Aorta (tissue), 5 donors: ENCODE results near the gene LRP1B. TPM values are rescaled to one million over a fixed set of nuclear protein-coding genes. Genes with fewer than 3 reads are reported as not detected.

Experiments used
- ATAC-seq: fragments of 200-7000 bp; cut with Tn5 transposase; one replicate; pipeline ENCODE4 v1.9.1; 2022; ENCODE audit warnings: moderate library complexity; ENCODE audit not compliant: low FRiP score
- DNase-seq, 2 donors: peaks; one replicate each; pipeline ENCODE4 v3.0.0-alpha.2; 2020
- H3K27ac ChIP-seq, 2 donors: one replicate each; pipeline ENCODE4 v1.5.1; 2013; ENCODE audit warnings: low read length in 2 of 2, mild to moderate bottlenecking in 2 of 2, moderate library complexity in 2 of 2, control low read depth in 1 of 2, inconsistent platforms in 1 of 2, low read depth in 1 of 2
- H3K27me3 ChIP-seq, 2 donors: one replicate each; pipeline ENCODE4 v1.6.1; 2013; ENCODE audit warnings: control low read depth in 1 of 2, low read length in 1 of 2, mild to moderate bottlenecking in 1 of 2, moderate library complexity in 1 of 2; ENCODE audit not compliant: insufficient read depth in 2 of 2, control insufficient read depth in 1 of 2
- H3K36me3 ChIP-seq, 2 donors: one replicate each; pipeline ENCODE4 v1.6.1; 2013; ENCODE audit warnings: control low read depth in 1 of 2, low read length in 1 of 2, mild to moderate bottlenecking in 1 of 2; ENCODE audit not compliant: insufficient read depth in 2 of 2, control insufficient read depth in 1 of 2
- H3K4me1 ChIP-seq, 2 donors: one replicate each; pipeline ENCODE4 v1.6.1; 2013; ENCODE audit warnings: low read length in 2 of 2, control low read depth in 1 of 2, mild to moderate bottlenecking in 1 of 2, moderate library complexity in 1 of 2; ENCODE audit not compliant: insufficient read depth in 2 of 2, control insufficient read depth in 1 of 2
- H3K4me3 ChIP-seq, 2 donors: one replicate each; pipeline ENCODE4 v1.5.1; 2013; ENCODE audit warnings: low read length in 2 of 2, control low read depth in 1 of 2, mild to moderate bottlenecking in 1 of 2
- H3K9me3 ChIP-seq: one replicate; pipeline ENCODE4 v1.6.1; 2013; ENCODE audit warnings: mild to moderate bottlenecking, low read length; ENCODE audit not compliant: control insufficient read depth
- WGBS, 2 donors: extraction: QIAGEN DNeasy Blood & Tissue Kit; methylation state at CpG; one replicate each; pipeline ENCODE4 v1.1.7; 2013; 5-methylcytosine and 5-hydroxymethylcytosine counted together
- intact Hi-C, 2 donors: fragments of 100-400 bp; cut with DNase I; formaldehyde crosslinking; loops; one replicate each; pipeline versions ENCODE4 v1.14.2 to v1.15.0; 2022
- polyA plus RNA-seq, 2 donors: library from polyadenylated mRNA; stranded (reverse); fragments of 200-250 nt; gene quantifications; one replicate each; pipeline ENCODE4 v1.2.3, GENCODE V29; 2013
- total RNA-seq, 2 donors: library from RNA; stranded (reverse); fragmentation: NEBNext Ultra II Directional; extraction: Animal tissue kit (Norgen Biotek cat#: 25700); gene quantifications; one replicate each; pipeline ENCODE4 v1.2.1, GENCODE V29; 2021
- donor health status: healthy with polysubstance abuse.
- donor health status: Bipolar disorder and iron deficiency.
- donor health status: DM: no; HTN: no; CAD: no.
- donor health status: DM: no; HTN: no; CAD: no.
- donor health status: DM: yes; HTN: yes; CAD: no.

Gene LRP1B
- total and polyA plus RNA-seq, 4 donors, result 0.33 to 0.94 TPM; not detected in 2

DNA sequence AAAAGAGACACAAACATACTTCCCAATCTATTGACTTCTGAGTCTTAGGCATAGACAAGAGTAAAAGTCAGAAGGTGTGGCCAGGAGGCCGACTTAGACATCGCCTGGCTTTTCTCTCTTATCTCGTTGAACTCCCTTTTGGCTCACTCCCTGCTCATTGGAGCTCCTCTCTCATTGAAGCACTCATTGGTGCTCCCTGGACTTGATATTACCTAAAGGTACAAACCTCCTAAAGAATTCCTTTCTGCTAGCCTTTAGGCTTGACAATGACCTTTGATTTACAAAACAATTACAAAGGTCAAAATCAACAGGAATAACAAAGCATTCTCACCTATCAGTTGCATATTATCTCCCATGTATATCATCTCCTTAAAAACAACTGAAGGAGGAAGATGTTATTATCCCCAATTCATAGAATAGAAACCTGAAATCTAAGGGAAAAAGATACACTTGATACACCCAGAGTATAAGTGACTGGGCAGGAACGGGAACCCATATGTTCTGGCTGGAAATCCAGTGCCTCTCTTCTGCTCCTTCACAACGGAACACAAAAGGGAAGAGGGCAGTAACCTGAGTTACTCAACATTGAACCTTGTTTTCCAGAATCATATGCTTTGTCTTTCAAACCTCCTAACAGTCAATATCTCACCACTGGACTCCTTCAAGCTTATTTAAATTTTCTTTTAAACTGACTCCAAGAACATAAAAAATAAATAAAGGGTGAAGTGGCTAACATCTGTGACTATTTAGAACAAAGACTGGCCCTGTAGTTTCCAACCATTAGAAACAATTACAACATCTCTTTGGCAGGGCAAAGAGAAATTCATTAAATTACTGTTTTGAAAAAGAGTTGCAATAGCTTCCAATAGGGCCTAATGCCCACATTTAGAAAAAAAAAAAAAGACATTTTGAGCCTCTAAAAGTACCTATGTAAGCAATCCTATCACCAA is 1247.9 kb downstream of the LRP1B start:
- H3K36me3 ChIP-seq, result no peaks in the 10 kb centered on the region
- H3K27me3 ChIP-seq, result peaks cover 0 to 1% of the 10 kb centered on the region in 2 donors
- WGBS, 2 donors, result 91 to 92% methylated on average over 5 of the region's 5 CpGs
- H3K27ac ChIP-seq, result no peak overlapping the region
- DNase-seq (no peak), ATAC-seq (no peak)
- intact Hi-C loops, result no loop called here
- H3K4me3 ChIP-seq, result no peak overlapping the region
- H3K9me3 ChIP-seq, result no peaks in the 10 kb centered on the region
- H3K4me1 ChIP-seq, result no peaks in the 10 kb centered on the region

- H3K9me3 ChIP-seq, result no peaks in the 10 kb centered on the region
- no peak overlapping the region for H3K4me3 ChIP-seq
- intact Hi-C loops, result no loop called here
- H3K27me3 ChIP-seq, result peaks cover 0 to 1% of the 10 kb centered on the region in 2 donors
- H3K4me1 ChIP-seq, result no peaks in the 10 kb centered on the region
- no peaks in the 10 kb centered on the region for H3K36me3 ChIP-seq
- 74 to 84% methylated on average over 1 of the region's 1 CpG for WGBS, 2 donors
- no peak overlapping the region for H3K27ac ChIP-seq
- no peak for ATAC-seq
- no peak for DNase-seq
Measured at GRCh38 chr2:140880573-140880972, 1250.2 kb downstream of the LRP1B start.

DNA sequence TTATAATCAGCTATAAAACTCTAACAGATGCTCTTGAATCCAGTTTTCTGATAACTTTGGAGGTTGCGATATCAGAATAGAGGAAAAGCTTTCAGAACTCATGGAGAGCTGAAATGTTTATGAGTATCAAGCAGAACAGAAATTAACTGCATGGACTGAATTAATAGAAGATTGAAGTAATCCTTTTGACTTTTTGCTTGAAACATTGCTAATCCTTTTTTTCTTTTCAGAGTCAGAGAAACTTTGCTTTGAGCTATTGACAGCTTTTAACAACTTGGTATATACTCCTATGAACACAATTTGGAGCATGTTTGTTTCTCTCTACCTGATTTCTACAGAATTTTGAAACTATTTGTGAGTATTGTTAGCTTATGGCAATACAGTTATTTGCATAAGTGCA is 1254.8 kb downstream of the LRP1B start:
- H3K27me3 ChIP-seq, result no peaks in the 10 kb centered on the region
- 95 to 97% methylated on average over 1 of the region's 1 CpG for WGBS, 2 donors
- no peak for ATAC-seq

DNA sequence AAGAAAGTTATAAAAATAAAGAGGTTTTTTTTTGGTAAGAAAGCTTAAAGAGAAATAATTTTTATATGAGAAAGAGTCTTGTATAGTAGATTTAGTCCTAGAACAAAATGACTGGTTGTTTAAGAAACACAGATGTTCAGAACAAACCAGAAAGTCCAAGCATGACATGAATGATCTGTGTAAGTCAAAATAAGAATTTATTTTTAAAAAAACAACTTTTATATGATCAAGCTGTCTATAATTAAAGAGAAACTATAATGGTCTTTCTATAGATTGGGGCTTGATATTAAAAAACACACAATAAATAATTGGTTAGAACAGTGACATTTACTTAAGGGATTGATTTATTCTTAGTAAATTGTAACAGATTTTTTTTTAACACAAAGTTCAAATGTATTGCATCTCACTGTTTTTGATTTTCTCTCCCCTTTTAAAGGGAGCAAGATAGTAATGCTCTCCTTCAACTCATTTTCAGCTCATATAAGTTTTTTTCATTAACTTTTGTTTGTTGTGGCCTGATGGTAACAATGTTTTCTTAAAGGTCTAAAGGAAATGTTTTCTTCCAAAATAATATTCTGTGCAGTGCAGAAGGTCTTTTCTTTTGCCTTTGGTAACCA is 1256.8 kb downstream of the LRP1B start:
- Histone ChIP-seq H3K4me1 (no peaks in the 10 kb centered on the region), H3K27ac (no peak overlapping the region), H3K27me3 (no peaks in the 10 kb centered on the region), H3K4me3 (no peak overlapping the region), H3K36me3 (no peaks in the 10 kb centered on the region), H3K9me3 (no peaks in the 10 kb centered on the region)
- no peak for ATAC-seq
- intact Hi-C loops, result no loop called here
- DNase-seq, result no peak

More for the DNA sequence above, 1254.8 kb downstream of the LRP1B start:
- no peak overlapping the region for H3K27ac ChIP-seq
- no peaks in the 10 kb centered on the region for H3K36me3 ChIP-seq
- DNase-seq, result no peak
- H3K9me3 ChIP-seq, result no peaks in the 10 kb centered on the region
- no peaks in the 10 kb centered on the region for H3K4me1 ChIP-seq
- intact Hi-C loops, result no loop called here
- H3K4me3 ChIP-seq, result no peak overlapping the region

- no peak for ATAC-seq
- no peak overlapping the region for H3K4me3 ChIP-seq
- no peak overlapping the region for H3K27ac ChIP-seq
- H3K9me3 ChIP-seq, result no peaks in the 10 kb centered on the region
- H3K4me1 ChIP-seq, result no peaks in the 10 kb centered on the region
- no peaks in the 10 kb centered on the region for H3K36me3 ChIP-seq
- no peak for DNase-seq
- intact Hi-C loops, result loop anchor here in 1 of 2 donors (10.0 kb wide), 2 partner anchors 785 to 1085 kb away; no protein-coding TSS in a partner anchor
- no peaks in the 10 kb centered on the region for H3K27me3 ChIP-seq
Measured at GRCh38 chr2:140869925-140870324, 1260.9 kb downstream of the LRP1B start.

DNA sequence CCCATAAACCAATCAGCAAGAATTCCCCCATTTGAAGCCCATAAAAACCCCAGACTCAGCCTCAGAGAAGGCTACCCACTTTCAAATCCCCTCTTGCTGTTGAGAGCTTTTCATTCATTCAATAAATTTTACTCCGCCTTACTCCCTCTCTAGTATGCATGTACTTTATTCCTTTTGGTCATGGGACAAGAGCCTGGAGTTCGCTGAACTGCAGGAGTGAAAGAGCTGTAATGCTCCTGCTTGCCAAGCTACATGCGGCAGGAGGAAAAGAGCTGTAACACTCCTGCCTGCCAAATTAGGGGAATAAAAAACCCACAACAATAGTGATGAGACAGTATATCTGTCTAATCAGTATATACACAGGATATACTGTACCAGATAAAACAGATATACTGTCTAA is 1261.7 kb downstream of the LRP1B start:
- H3K27ac ChIP-seq, result no peak overlapping the region
- H3K27me3 ChIP-seq, result no peaks in the 10 kb centered on the region
- WGBS, 2 donors, result 95 to 96% methylated on average over 3 of the region's 3 CpGs
- no peak for ATAC-seq
- no peak for DNase-seq
- no peaks in the 10 kb centered on the region for H3K9me3 ChIP-seq
- no peaks in the 10 kb centered on the region for H3K36me3 ChIP-seq
- no peaks in the 10 kb centered on the region for H3K4me1 ChIP-seq
- H3K4me3 ChIP-seq, result no peak overlapping the region
- intact Hi-C loops, result loop anchor here in 1 of 2 donors (10.0 kb wide), 2 partner anchors 784 to 1084 kb away; no protein-coding TSS in a partner anchor

DNA sequence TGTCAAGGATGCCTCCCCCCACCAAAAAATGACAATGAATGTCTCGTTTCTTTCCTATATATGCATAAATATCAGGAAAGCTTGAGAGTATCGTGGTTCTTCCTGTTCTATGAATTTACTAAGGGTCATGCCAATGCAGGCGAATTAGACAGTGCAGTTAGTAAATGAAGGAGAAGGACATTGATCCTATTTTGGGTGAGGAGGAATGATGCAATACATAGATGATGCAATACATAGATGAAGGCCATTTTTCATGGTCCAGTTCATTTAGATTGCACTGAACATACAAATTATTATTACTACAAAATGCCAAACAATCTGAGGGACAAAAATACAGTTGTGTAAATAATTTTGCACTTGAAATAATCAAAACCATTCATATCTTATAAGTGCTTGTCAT is 1265.0 kb downstream of the LRP1B start:
- Histone ChIP-seq H3K4me3 (no peak overlapping the region), H3K27ac (no peak overlapping the region), H3K27me3 (no peaks in the 10 kb centered on the region), H3K36me3 (no peaks in the 10 kb centered on the region), H3K9me3 (no peaks in the 10 kb centered on the region), H3K4me1 (no peaks in the 10 kb centered on the region)
- no peak for ATAC-seq
- intact Hi-C loops, result loop anchor here in 1 of 2 donors (10.0 kb wide), 2 partner anchors 781 to 1081 kb away; no protein-coding TSS in a partner anchor
- DNase-seq, result no peak
- 86 to 87% methylated on average over 3 of the region's 3 CpGs for WGBS, 2 donors

GRCh38 chr2:140863713-140864112 is 1267.1 kb downstream of the LRP1B start:
- no peaks in the 10 kb centered on the region for H3K4me1 ChIP-seq
- no peaks in the 10 kb centered on the region for H3K9me3 ChIP-seq
- H3K36me3 ChIP-seq, result no peaks in the 10 kb centered on the region
- DNase-seq (no peak), ATAC-seq (no peak)
- WGBS, 2 donors, result 49 to 55% methylated on average over 2 of the region's 2 CpGs
- no peak overlapping the region for H3K4me3 ChIP-seq
- no peak overlapping the region for H3K27ac ChIP-seq
- H3K27me3 ChIP-seq, result no peaks in the 10 kb centered on the region
- intact Hi-C loops, result loop anchor here (5.0 to 10.0 kb wide), 4 partner anchors 771 to 1079 kb away; no protein-coding TSS in a partner anchor
